Medulla oblongata (tissue), 1 donor: ENCODE results near the gene SORBS2.
"Not testable (repeated sequence)": the region's sequence is repeated elsewhere in the genome, so short reads cannot be mapped to it uniquely, and the experiment has no call there.

Experiments used
- DNase-seq: peaks from one replicate; pipeline ENCODE4 v3.0.0-alpha.2; 2015; ENCODE audit errors: extremely low spot score

SORBS2 gene

GRCh38 chr4:185737489-185738037 lies 74.4 kb downstream of the SORBS2 start:
- no peak for DNase-seq

- no peak for DNase-seq
These were observed 75.1 kb downstream of the SORBS2 start for GRCh38 chr4:185736882-185737281.

- no peak for DNase-seq
These were observed 76.1 kb downstream of the SORBS2 start for GRCh38 chr4:185735866-185736400.

- DNase-seq = no peak
These were observed 77.1 kb downstream of the SORBS2 start for GRCh38 chr4:185734930-185735329.

- no peak for DNase-seq
These were observed 77.8 kb downstream of the SORBS2 start for GRCh38 chr4:185734214-185734613.

- DNase-seq = no peak
These were observed 81.0 kb downstream of the SORBS2 start for GRCh38 chr4:185730849-185731608.

- no peak for DNase-seq
These were observed 81.6 kb downstream of the SORBS2 start for GRCh38 chr4:185730387-185730786.

GRCh38 chr4:185729391-185729804 lies 82.6 kb downstream of the SORBS2 start:
- DNase-seq = no peak

- no peak for DNase-seq
These were observed 83.1 kb downstream of the SORBS2 start for GRCh38 chr4:185728893-185729292.

- no peak for DNase-seq
These were observed 85.1 kb downstream of the SORBS2 start for GRCh38 chr4:185726931-185727330.

- DNase-seq = no peak
These were observed 88.2 kb downstream of the SORBS2 start for GRCh38 chr4:185723631-185724260.

GRCh38 chr4:185722029-185722316 lies 90.0 kb downstream of the SORBS2 start:
- DNase-seq = no peak

GRCh38 chr4:185721190-185722028 lies 90.6 kb downstream of the SORBS2 start:
- no peak for DNase-seq

GRCh38 chr4:185719500-185719858 lies 92.5 kb downstream of the SORBS2 start:
- DNase-seq = no peak

- DNase-seq = no peak
These were observed 93.2 kb downstream of the SORBS2 start for GRCh38 chr4:185718578-185719499.

GRCh38 chr4:185717377-185717741 lies 94.6 kb downstream of the SORBS2 start:
- no peak for DNase-seq

- no peak for DNase-seq
These were observed 95.2 kb downstream of the SORBS2 start for GRCh38 chr4:185716577-185717376.

GRCh38 chr4:185716141-185716551 lies 95.8 kb downstream of the SORBS2 start:
- DNase-seq = no peak

GRCh38 chr4:185714524-185714923 lies 97.5 kb downstream of the SORBS2 start:
- DNase-seq = not testable (repeated sequence)

- no peak for DNase-seq
These were observed 98.3 kb downstream of the SORBS2 start for GRCh38 chr4:185713731-185714130.
